AG09309 (cell line): ENCODE data around the gene HTR3D.
A peak's percentile ranks its signal among the peaks of the same experiment; 100 is the strongest.
"Not testable (repeated sequence)": the region's sequence is repeated elsewhere in the genome, so short reads cannot be mapped to it uniquely, and the experiment has no call there.

Experiments used
- DNase-seq: peaks from one replicate; pipeline ENCODE4 v3.0.0-alpha.2; 2010; ENCODE audit warnings: low read depth
- H3K4me3 ChIP-seq: 2 replicates; pipeline ENCODE4 v1.5.1; 2011; ENCODE audit warnings: mild to moderate bottlenecking, low read depth, low read length, moderate library complexity; ENCODE audit not compliant: control insufficient read depth
- CTCF ChIP-seq: IDR thresholded peaks from 2 replicates; pipeline ENCODE4 v1.5.1; 2011; ENCODE audit warnings: mild to moderate bottlenecking, low read depth, low read length, inconsistent platforms; ENCODE audit not compliant: insufficient read depth, control insufficient read depth; ENCODE audit errors: missing control alignments

The HTR3D gene

GRCh38 chr3:184016811-184017671 lies 14.5 kb upstream of the HTR3D start:
- peak; percentile 35 for TF ChIP-seq CTCF
- DNase-seq = no peak
- H3K4me3 ChIP-seq = peak overlapping the region; percentile 97

- peak; percentile 71 for DNase-seq
- no peak for TF ChIP-seq CTCF
- peak within 1 kb of the TSS; percentile 97 for H3K4me3 ChIP-seq
Observed at GRCh38 chr3:184017672-184018423, 13.7 kb upstream of the HTR3D start, which contains the start of gene ABCC5. TSS of gene ABCC5 (minus strand) at chr3:184017884. CDS start at chr3:184014392, 3,492 bp downstream.

GRCh38 chr3:184018424-184018973 lies 13.0 kb upstream of the HTR3D start:
- no peak for TF ChIP-seq CTCF
- DNase-seq = no peak
- H3K4me3 ChIP-seq = peak overlapping the region; percentile 97

GRCh38 chr3:184022323-184022722 lies 9.2 kb upstream of the HTR3D start:
- no peak for TF ChIP-seq CTCF
- no peak for DNase-seq
- no peak overlapping the region for H3K4me3 ChIP-seq

GRCh38 chr3:184025256-184025655 lies 6.3 kb upstream of the HTR3D start:
- not testable (repeated sequence) for DNase-seq, H3K4me3 ChIP-seq

- DNase-seq = not testable (repeated sequence)
Observed at GRCh38 chr3:184028275-184028890, 3.2 kb upstream of the HTR3D start.

GRCh38 chr3:184029443-184029842 lies 2.1 kb upstream of the HTR3D start:
- H3K4me3 ChIP-seq = no peak overlapping the region
- TF ChIP-seq CTCF = no peak
- DNase-seq = no peak

More at GRCh38 chr3:184028275-184028890, 3.2 kb upstream of the HTR3D start:
- not testable (repeated sequence) for H3K4me3 ChIP-seq
